SK-N-SH treated with all-trans-retinoic acid at 6 μM for 48 hours (cell line): ENCODE results near the gene S100A14.

Source experiments
- ATAC-seq: fragments of 200-7000 bp; cut with Tn5 transposase; 3 replicates; pipeline ENCODE4 v1.9.1; 2020; ENCODE audit warnings: mild to moderate bottlenecking, moderate library complexity
- ARNTL ChIP-seq: fragments of 450-650 bp; formaldehyde crosslinking; IDR thresholded peaks from 2 replicates; pipeline ENCODE4 v1.5.0; 2020; ENCODE audit warnings: low read depth, mild to moderate bottlenecking, moderate library complexity, borderline replicate concordance
- BACH2 ChIP-seq: fragments of 250-450 bp; sonication (Bioruptor Pico); IDR thresholded peaks from 2 replicates; pipeline ENCODE4 v1.9.0; 2021; ENCODE audit warnings: mild to moderate bottlenecking, borderline replicate concordance
- CSDC2 ChIP-seq: fragments of 250-450 bp; sonication (Bioruptor Pico); IDR thresholded peaks from 2 replicates; pipeline ENCODE4 v1.5.0; 2020; ENCODE audit warnings: mild to moderate bottlenecking, moderate library complexity
- ESRRG ChIP-seq: fragments of 250-450 bp; sonication (Bioruptor Pico); IDR thresholded peaks from 2 replicates; pipeline ENCODE4 v1.6.1; 2021; ENCODE audit warnings: mild to moderate bottlenecking
- GLIS3 ChIP-seq: fragments of 250-450 bp; sonication (Bioruptor Pico); IDR thresholded peaks from 2 replicates; pipeline ENCODE4 v1.5.0; 2020; ENCODE audit warnings: mild to moderate bottlenecking, moderate library complexity
- ISL1 ChIP-seq: fragments of 250-450 bp; sonication (Bioruptor Pico); IDR thresholded peaks from 2 replicates; pipeline ENCODE4 v2.1.2; 2022; ENCODE audit warnings: mild to moderate bottlenecking, moderate library complexity
- OSR1 ChIP-seq: fragments of 250-450 bp; sonication (Bioruptor Pico); IDR thresholded peaks from 2 replicates; pipeline ENCODE4 v1.8.0; 2022; ENCODE audit warnings: moderate library complexity, mild to moderate bottlenecking, inconsistent platforms
- PPARA ChIP-seq: fragments of 250-450 bp; sonication (Bioruptor Pico); IDR thresholded peaks from 2 replicates; pipeline ENCODE4 v1.5.0; 2020; ENCODE audit warnings: mild to moderate bottlenecking, borderline replicate concordance
- RARB ChIP-seq: fragments of 250-450 bp; sonication (Bioruptor Pico); IDR thresholded peaks from 2 replicates; pipeline ENCODE4 v1.8.0; 2021; ENCODE audit warnings: mild to moderate bottlenecking, moderate library complexity
- SNAI2 ChIP-seq: fragments of 250-450 bp; sonication (Bioruptor Pico); IDR thresholded peaks from 2 replicates; pipeline ENCODE4 v1.5.0; 2020; ENCODE audit warnings: mild to moderate bottlenecking, moderate library complexity
- TCF4 ChIP-seq: fragments of 250-450 bp; sonication (Bioruptor Pico); IDR thresholded peaks from 2 replicates; pipeline ENCODE4 v1.8.0; 2021; ENCODE audit warnings: mild to moderate bottlenecking, moderate library complexity, borderline replicate concordance
- TOX ChIP-seq: fragments of 250-450 bp; sonication (Bioruptor Pico); IDR thresholded peaks from 2 replicates; pipeline ENCODE4 v1.8.0; 2021; ENCODE audit warnings: mild to moderate bottlenecking, moderate library complexity, borderline replicate concordance
- ZC3H10 ChIP-seq: fragments of 250-450 bp; sonication (Bioruptor Pico); IDR thresholded peaks from 2 replicates; pipeline ENCODE4 v1.5.1; 2021; ENCODE audit warnings: mild to moderate bottlenecking, moderate library complexity
- ZFP3 ChIP-seq: fragments of 250-450 bp; sonication (Bioruptor Pico); IDR thresholded peaks from 2 replicates; pipeline ENCODE4 v1.5.0; 2020; ENCODE audit warnings: mild to moderate bottlenecking, moderate library complexity
- ZFP30 ChIP-seq: fragments of 450-650 bp; formaldehyde crosslinking; IDR thresholded peaks from 2 replicates; pipeline ENCODE4 v1.5.0; 2022; ENCODE audit warnings: mild to moderate bottlenecking, moderate library complexity
- ZNF565 ChIP-seq: fragments of 450-650 bp; formaldehyde crosslinking; conservative IDR thresholded peaks from 2 replicates; pipeline ENCODE4 v1.5.0; 2020; ENCODE audit warnings: low read depth, mild to moderate bottlenecking, moderate library complexity
- ZNF70 ChIP-seq: fragments of 450-650 bp; formaldehyde crosslinking; IDR thresholded peaks from 2 replicates; pipeline ENCODE4 v1.5.0; 2020; ENCODE audit warnings: mild to moderate bottlenecking, moderate library complexity
- ZNF8 ChIP-seq: fragments of 450-650 bp; formaldehyde crosslinking; IDR thresholded peaks from 2 replicates; pipeline ENCODE4 v1.5.0; 2020; ENCODE audit warnings: mild to moderate bottlenecking, moderate library complexity
- TF ChIP-seq, protein P1 (sequence below): fragments of 250-450 bp; sonication (Bioruptor Pico); IDR thresholded peaks from 2 replicates; pipeline ENCODE4 v1.5.0; 2020; ENCODE audit warnings: mild to moderate bottlenecking, moderate library complexity
- TF ChIP-seq, protein P2 (sequence below): fragments of 250-450 bp; sonication (Bioruptor Pico); IDR thresholded peaks from 2 replicates; pipeline ENCODE4 v1.5.1; 2020; ENCODE audit warnings: low read depth, mild to moderate bottlenecking, moderate library complexity

The S100A14 gene

DNA sequence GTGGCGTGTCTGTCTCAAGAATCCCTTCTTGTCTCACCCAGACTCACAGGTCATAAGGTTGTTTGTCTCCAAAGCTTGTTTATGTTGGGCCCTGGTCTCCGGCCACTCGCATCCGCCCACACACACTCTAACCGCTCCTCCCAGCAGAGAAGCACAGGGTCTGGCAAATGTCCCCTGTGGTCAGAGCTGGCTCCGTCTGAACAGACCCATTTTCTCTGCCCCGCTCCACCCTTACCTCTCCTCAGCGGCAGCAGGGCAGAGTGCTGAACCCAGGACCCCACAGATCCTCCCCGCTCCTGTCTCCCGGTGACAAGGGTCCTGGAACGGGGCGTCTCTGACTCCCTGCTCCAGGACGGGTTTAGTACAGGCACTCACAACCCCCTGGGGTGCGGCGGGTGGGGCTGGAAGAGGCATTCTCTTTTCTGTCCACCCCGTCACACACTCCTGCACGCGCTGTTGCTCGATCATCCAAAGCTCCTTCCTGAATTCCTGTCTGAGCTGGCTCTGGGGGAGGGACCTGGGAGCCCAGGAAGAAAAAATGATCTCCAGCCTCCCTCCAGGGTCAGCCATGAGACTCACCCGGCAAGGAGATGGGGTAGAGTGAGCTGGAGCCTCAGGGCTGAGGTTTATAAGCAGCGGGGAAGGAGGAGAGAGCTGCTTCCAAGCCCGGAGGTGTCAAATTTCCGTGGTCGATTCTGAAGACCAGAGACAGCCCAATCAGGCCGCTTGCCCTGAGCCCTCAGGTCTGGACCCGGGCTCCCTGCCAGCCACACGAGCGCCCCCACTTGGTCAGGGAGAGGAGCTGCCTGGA lies 11.0 kb upstream of the S100A14 start, which contains the start of gene S100A13 (continued):
- TF ChIP-seq TOX (CRISPR knock-in tag) (no peak), ZNF565 (no peak), BACH2 (CRISPR knock-in tag) (no peak), ZNF70 (CRISPR knock-in tag) (no peak), GLIS3 (CRISPR knock-in tag) (no peak)

DNA sequence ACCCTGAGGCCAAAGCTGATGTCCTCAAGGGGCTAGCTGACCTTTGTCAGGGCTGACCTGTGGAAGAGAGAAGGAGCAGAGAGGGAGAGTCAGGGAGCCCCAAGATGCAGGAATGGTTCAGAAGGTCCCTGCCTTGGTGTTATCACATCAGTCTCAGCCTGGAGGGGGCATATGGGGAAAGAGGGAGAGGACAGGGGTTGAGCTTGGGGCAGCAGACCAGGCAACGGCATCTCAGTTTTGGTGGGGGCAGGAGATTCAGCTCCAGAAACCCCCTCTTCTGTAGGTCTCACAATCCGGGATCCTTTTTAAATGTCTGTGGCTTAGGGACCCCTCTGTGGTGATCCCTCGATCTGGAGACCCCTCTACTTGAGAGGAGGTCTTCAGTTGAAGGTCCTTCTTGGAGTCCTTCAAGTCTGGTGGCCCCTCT lies 10.4 kb upstream of the S100A14 start:
- no peak for ATAC-seq
- TF ChIP-seq SNAI2 (CRISPR knock-in tag) (no peak), BACH2 (CRISPR knock-in tag) (no peak)

DNA sequence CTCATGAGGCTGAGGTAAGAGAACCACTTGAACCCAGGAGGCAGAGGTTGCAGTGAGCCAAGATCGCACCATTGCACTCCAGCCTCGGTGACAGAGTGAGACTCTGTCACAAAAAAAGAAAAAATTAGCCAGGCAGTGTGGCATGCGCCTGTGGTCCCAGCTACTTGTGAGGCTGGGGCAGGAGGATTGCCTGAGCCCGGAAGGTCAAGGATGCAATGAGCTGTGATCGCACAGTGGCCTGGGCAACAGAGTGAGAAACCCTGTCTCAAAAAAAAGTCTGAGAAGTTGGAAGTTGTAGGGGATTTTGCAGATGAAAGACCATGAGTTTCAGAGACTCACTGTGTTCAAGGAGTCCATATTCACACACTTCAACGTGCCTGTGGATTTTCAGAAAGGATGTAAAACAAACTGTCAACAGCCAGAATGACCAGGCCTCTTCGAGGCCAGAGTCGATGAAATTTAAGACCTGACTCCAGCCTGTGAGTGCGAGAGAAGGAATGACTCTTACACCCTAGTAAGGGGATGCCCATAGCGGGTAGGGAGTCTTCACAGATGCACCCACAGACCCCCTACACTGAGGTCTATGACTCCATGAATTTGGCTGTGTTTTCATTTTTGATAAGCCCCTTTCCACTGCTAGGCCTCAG lies 9.0 kb upstream of the S100A14 start:
- TF ChIP-seq, protein P1, sequence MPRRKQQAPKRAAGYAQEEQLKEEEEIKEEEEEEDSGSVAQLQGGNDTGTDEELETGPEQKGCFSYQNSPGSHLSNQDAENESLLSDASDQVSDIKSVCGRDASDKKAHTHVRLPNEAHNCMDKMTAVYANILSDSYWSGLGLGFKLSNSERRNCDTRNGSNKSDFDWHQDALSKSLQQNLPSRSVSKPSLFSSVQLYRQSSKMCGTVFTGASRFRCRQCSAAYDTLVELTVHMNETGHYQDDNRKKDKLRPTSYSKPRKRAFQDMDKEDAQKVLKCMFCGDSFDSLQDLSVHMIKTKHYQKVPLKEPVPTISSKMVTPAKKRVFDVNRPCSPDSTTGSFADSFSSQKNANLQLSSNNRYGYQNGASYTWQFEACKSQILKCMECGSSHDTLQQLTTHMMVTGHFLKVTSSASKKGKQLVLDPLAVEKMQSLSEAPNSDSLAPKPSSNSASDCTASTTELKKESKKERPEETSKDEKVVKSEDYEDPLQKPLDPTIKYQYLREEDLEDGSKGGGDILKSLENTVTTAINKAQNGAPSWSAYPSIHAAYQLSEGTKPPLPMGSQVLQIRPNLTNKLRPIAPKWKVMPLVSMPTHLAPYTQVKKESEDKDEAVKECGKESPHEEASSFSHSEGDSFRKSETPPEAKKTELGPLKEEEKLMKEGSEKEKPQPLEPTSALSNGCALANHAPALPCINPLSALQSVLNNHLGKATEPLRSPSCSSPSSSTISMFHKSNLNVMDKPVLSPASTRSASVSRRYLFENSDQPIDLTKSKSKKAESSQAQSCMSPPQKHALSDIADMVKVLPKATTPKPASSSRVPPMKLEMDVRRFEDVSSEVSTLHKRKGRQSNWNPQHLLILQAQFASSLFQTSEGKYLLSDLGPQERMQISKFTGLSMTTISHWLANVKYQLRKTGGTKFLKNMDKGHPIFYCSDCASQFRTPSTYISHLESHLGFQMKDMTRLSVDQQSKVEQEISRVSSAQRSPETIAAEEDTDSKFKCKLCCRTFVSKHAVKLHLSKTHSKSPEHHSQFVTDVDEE (CRISPR knock-in tag), result no peak
- no peak for TF ChIP-seq CSDC2 (CRISPR knock-in tag)
- no peak for TF ChIP-seq TCF4
- no peak for TF ChIP-seq RARB (CRISPR knock-in tag)
- no peak for TF ChIP-seq ZNF565
- no peak for TF ChIP-seq BACH2 (CRISPR knock-in tag)
- no peak for TF ChIP-seq ESRRG (CRISPR knock-in tag)
- TF ChIP-seq ZNF8 (CRISPR knock-in tag), result no peak
- TF ChIP-seq OSR1 (CRISPR knock-in tag), result no peak
- no peak for TF ChIP-seq ZC3H10 (CRISPR knock-in tag)
- TF ChIP-seq ARNTL (CRISPR knock-in tag), result no peak
- TF ChIP-seq, protein P2, sequence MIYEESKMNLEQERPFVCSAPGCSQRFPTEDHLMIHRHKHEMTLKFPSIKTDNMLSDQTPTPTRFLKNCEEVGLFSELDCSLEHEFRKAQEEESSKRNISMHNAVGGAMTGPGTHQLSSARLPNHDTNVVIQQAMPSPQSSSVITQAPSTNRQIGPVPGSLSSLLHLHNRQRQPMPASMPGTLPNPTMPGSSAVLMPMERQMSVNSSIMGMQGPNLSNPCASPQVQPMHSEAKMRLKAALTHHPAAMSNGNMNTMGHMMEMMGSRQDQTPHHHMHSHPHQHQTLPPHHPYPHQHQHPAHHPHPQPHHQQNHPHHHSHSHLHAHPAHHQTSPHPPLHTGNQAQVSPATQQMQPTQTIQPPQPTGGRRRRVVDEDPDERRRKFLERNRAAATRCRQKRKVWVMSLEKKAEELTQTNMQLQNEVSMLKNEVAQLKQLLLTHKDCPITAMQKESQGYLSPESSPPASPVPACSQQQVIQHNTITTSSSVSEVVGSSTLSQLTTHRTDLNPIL (CRISPR knock-in tag), result no peak
- no peak for TF ChIP-seq PPARA
- TF ChIP-seq, all 23 proteins: peak for 0
- no peak for ATAC-seq

DNA sequence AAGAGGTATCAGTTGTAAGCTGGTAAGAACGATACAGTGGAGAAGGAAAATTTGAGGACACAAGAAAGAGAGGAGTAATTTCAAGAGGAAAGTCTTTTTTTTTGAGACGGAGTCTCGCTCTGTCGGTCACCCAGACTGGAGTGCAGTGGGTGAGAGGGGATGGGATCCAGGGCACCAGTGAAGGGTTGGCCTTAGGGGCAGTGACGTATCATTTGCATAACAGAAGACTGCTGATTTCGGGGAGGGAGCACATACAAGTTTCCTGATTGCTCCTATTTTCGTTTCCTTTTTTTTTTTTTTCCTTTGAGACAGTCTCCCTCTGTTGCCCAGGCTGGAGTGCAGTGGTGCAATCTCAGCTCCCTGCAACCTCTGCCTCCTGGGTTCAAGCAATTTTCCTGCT lies 7.0 kb upstream of the S100A14 start:
- TF ChIP-seq ZNF565, result no peak
- TF ChIP-seq GLIS3 (CRISPR knock-in tag), result no peak
- TF ChIP-seq BACH2 (CRISPR knock-in tag), result no peak
- TF ChIP-seq, protein P1 (CRISPR knock-in tag), result no peak
- no peak for TF ChIP-seq TOX (CRISPR knock-in tag)
- TF ChIP-seq SNAI2 (CRISPR knock-in tag), result no peak
- TF ChIP-seq, protein P2 (CRISPR knock-in tag), result no peak
- no peak for TF ChIP-seq ISL1
- TF ChIP-seq ZFP3 (CRISPR knock-in tag), result no peak
- TF ChIP-seq TCF4, result no peak
- TF ChIP-seq OSR1 (CRISPR knock-in tag), result no peak
- TF ChIP-seq ZFP30 (CRISPR knock-in tag), result no peak
- TF ChIP-seq RARB (CRISPR knock-in tag), result no peak
- no peak for ATAC-seq
